Left lung (tissue), 10 donors: Measurements from ENCODE around the gene CRYGN. TPM values are rescaled to one million over a fixed set of nuclear protein-coding genes. Genes with fewer than 3 reads are reported as not detected.

ENCODE experiments used
- ATAC-seq: fragments of 200-7000 bp; cut with Tn5 transposase; one replicate; pipeline ENCODE4 v1.9.1; 2020; ENCODE audit warnings: moderate library complexity
- DNase-seq, 4 donors: peaks; one replicate each; pipeline ENCODE4 v3.0.0-alpha.2; 2013 to 2020
- H3K27ac ChIP-seq, 2 donors: fragments of 200-600 bp; sonication (generic) in 1 of 2; one replicate each; pipeline versions ENCODE4 v1.5.0 to v1.8.0; 2020 to 2021
- H3K27me3 ChIP-seq, 2 donors: fragments of 200-600 bp; sonication (generic) in 1 of 2; one replicate each; pipeline versions ENCODE4 v1.5.0 to v1.8.0; 2020 to 2021
- H3K36me3 ChIP-seq, 2 donors: fragments of 200-600 bp; sonication (generic) in 1 of 2; one replicate each; pipeline versions ENCODE4 v1.5.0 to v1.8.0; 2020 to 2021
- H3K4me1 ChIP-seq, 2 donors: fragments of 200-600 bp; one replicate each; pipeline ENCODE4 v1.8.0; 2021
- H3K4me3 ChIP-seq, 2 donors: fragments of 200-600 bp; sonication (generic) in 1 of 2; one replicate each; pipeline versions ENCODE4 v1.5.0 to v1.8.0; 2020 to 2021; ENCODE audit warnings: mild to moderate bottlenecking in 1 of 2
- H3K9me3 ChIP-seq, 2 donors: fragments of 200-600 bp; sonication (generic) in 1 of 2; one replicate each; pipeline versions ENCODE4 v1.5.0 to v1.8.0; 2020 to 2021
- CTCF ChIP-seq, 2 donors: fragments of 200-600 bp; sonication (generic) in 1 of 2; IDR thresholded peaks; one replicate each; pipeline versions ENCODE4 v1.5.0 to v1.8.0; 2021; ENCODE audit warnings: antibody characterized with exemption in 2 of 2
- intact Hi-C, 2 donors: fragments of 100-400 bp; cut with DNase I; formaldehyde crosslinking; loops; one replicate each; pipeline versions ENCODE4 v1.11.2 to v1.14.2; 2022
- polyA plus RNA-seq, 6 donors: library from polyadenylated mRNA; unstranded; fragments of 120-200 nt; gene quantifications; one replicate each; pipeline ENCODE4 v1.2.1, GENCODE V29; 2013; ENCODE audit not compliant: insufficient read length in 6 of 6
- total RNA-seq, 2 donors: library from RNA; stranded (reverse); fragmentation: NEBNext Ultra II Directional; extraction: Animal tissue kit (Norgen Biotek cat#: 25700); gene quantifications; one replicate each; pipeline ENCODE4 v1.2.1, GENCODE V29; 2021
- donor health status: DM: no; HTN: yes; CAD: no.
- donor health status: DM: no; HTN: no; CAD: no.

CRYGN gene
- total and polyA plus RNA-seq, 8 donors = 0.34 to 0.75 (median 0.56) TPM; not detected in 2

GRCh38 chr7:151392002-151392401 lies 47.9 kb downstream of the CRYGN start:
- intact Hi-C loops = no loop called here
- peaks cover 0 to 45% of the 10 kb centered on the region in 2 donors for H3K27me3 ChIP-seq
- DNase-seq (peak in 1 of 4 donors; percentile 77), ATAC-seq (no peak)
- H3K27ac ChIP-seq = no peak overlapping the region
- H3K4me3 ChIP-seq = no peak overlapping the region
- TF ChIP-seq CTCF (IDR thresholded peaks at IDR 0.05) = no peak
- H3K4me1 ChIP-seq = no peaks in the 10 kb centered on the region
- no peaks in the 10 kb centered on the region for H3K36me3 ChIP-seq
- H3K9me3 ChIP-seq = no peaks in the 10 kb centered on the region

GRCh38 chr7:151391358-151391730 lies 48.6 kb downstream of the CRYGN start:
- Histone ChIP-seq H3K36me3 (no peaks in the 10 kb centered on the region), H3K9me3 (no peaks in the 10 kb centered on the region), H3K4me1 (no peaks in the 10 kb centered on the region), H3K27ac (no peak overlapping the region), H3K27me3 (peaks cover 0 to 50% of the 10 kb centered on the region in 2 donors), H3K4me3 (no peak overlapping the region)
- intact Hi-C loops = no loop called here
- no peak for TF ChIP-seq CTCF (IDR thresholded peaks at IDR 0.05)
- DNase-seq = peak in 1 of 4 donors; percentile 34
- ATAC-seq = no peak

GRCh38 chr7:151390598-151391357 lies 49.2 kb downstream of the CRYGN start:
- peak in 1 of 4 donors; percentile 61 for DNase-seq
- no peaks in the 10 kb centered on the region for H3K9me3 ChIP-seq
- no peaks in the 10 kb centered on the region for H3K36me3 ChIP-seq
- H3K4me1 ChIP-seq = no peaks in the 10 kb centered on the region
- H3K4me3 ChIP-seq = no peak overlapping the region
- TF ChIP-seq CTCF (IDR thresholded peaks at IDR 0.05) = no peak
- no peak overlapping the region for H3K27ac ChIP-seq
- intact Hi-C loops = no loop called here
- peaks cover 0 to 55% of the 10 kb centered on the region in 2 donors for H3K27me3 ChIP-seq
- no peak for ATAC-seq

GRCh38 chr7:151389768-151390597 lies 50.0 kb downstream of the CRYGN start:
- Histone ChIP-seq H3K27me3 (peaks cover 0 to 63% of the 10 kb centered on the region in 2 donors), H3K4me3 (no peak overlapping the region), H3K36me3 (no peaks in the 10 kb centered on the region), H3K9me3 (no peaks in the 10 kb centered on the region), H3K27ac (no peak overlapping the region), H3K4me1 (no peaks in the 10 kb centered on the region)
- ATAC-seq (no peak), DNase-seq (peak in 1 of 4 donors; percentile 53)
- TF ChIP-seq CTCF (IDR thresholded peaks at IDR 0.05) = no peak
- intact Hi-C loops = no loop called here
